Measurements from ENCODE around the gene PAPPA2.

Gene PAPPA2

DNA sequence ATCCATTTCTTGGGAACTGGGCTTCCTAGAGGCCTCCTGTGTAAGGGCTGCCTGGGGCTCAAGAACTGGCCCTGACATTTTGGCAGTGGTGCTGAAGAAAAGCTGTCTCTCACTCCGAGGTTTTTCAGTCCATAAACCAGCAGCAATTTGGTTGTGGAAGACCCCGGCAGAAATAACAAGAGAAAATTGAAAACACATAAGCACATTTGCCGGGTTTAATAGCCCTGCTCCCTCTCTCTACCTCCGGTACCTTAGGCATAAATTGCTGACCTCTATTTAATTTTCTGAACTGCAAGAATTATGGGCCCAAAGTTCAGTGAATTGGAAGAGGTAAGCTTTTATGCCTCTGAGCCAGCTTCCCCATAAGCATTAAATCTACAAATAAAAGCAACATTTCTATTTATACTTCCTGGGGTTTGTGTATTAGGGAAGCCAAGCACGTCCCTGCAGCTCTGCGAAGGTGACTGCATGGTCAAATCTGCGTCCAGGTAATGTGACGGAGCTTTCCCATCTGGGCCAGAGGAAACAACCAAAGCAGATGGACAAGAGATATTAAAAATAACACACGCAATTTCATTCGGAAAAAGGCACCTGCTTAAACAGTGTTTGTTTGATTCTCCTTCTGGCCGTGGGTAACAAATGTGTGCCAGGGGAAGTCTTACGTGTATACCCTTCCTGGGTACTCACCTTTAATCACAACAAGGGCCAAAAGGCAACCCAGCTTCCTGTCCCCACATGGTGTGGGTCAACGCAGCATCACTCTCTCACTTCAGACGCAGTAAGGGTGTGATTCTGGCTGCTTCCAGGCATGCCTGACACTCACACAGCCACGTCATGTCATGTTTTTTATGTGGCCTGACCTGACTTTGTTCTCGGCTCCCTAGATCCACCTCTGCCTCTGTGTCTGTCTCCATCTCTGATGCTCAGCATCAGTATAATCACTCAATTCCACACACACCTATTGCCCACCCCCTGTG is 69.2 kb downstream of the PAPPA2 start:
- TF ChIP-seq, protein P1, sequence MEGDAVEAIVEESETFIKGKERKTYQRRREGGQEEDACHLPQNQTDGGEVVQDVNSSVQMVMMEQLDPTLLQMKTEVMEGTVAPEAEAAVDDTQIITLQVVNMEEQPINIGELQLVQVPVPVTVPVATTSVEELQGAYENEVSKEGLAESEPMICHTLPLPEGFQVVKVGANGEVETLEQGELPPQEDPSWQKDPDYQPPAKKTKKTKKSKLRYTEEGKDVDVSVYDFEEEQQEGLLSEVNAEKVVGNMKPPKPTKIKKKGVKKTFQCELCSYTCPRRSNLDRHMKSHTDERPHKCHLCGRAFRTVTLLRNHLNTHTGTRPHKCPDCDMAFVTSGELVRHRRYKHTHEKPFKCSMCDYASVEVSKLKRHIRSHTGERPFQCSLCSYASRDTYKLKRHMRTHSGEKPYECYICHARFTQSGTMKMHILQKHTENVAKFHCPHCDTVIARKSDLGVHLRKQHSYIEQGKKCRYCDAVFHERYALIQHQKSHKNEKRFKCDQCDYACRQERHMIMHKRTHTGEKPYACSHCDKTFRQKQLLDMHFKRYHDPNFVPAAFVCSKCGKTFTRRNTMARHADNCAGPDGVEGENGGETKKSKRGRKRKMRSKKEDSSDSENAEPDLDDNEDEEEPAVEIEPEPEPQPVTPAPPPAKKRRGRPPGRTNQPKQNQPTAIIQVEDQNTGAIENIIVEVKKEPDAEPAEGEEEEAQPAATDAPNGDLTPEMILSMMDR (IDR thresholded peaks at IDR 0.05; ENCODE audit: low read length): no peak
- TF ChIP-seq EZH2phosphoT487 (IDR thresholded peaks at IDR 0.05; ENCODE audit: low read length): no peak
- no peak for TF ChIP-seq EZH2 (optimal IDR thresholded peaks at IDR 0.05; ENCODE audit: low read depth, low read length)
- H3K79me2 ChIP-seq (ENCODE audit: low read length): no peaks in the 10 kb centered on the region
- H3K9ac ChIP-seq (ENCODE audit: low read length): no peak overlapping the region
- H3K9me3 ChIP-seq (replicated peaks; ENCODE audit: insufficient read depth, low read length): no peaks in the 10 kb centered on the region
- no peak overlapping the region for H2AFZ ChIP-seq (ENCODE audit: low read length)
- no peak for DNase-seq
- H4K20me1 ChIP-seq (ENCODE audit: insufficient read depth, low read length): no peaks in the 10 kb centered on the region
- H3K36me3 ChIP-seq (replicated peaks; ENCODE audit: insufficient read depth, low read length): no peaks in the 10 kb centered on the region
- H3K4me3 ChIP-seq (ENCODE audit: low read length): no peak overlapping the region
- H3K27ac ChIP-seq (ENCODE audit: low read length): no peak overlapping the region
- no peaks in the 10 kb centered on the region for H3K27me3 ChIP-seq (replicated peaks; ENCODE audit: insufficient read depth, low read length)
- no peaks in the 10 kb centered on the region for H3K9me2 ChIP-seq (replicated peaks; ENCODE audit: insufficient read depth, low read length)
- no peaks in the 10 kb centered on the region for H3K4me1 ChIP-seq (ENCODE audit: low read length)
- H3F3A ChIP-seq (ENCODE audit: insufficient read depth, low read length): no peaks in the 10 kb centered on the region
- no peak overlapping the region for H3K4me2 ChIP-seq (ENCODE audit: low read depth, low read length)

DNA sequence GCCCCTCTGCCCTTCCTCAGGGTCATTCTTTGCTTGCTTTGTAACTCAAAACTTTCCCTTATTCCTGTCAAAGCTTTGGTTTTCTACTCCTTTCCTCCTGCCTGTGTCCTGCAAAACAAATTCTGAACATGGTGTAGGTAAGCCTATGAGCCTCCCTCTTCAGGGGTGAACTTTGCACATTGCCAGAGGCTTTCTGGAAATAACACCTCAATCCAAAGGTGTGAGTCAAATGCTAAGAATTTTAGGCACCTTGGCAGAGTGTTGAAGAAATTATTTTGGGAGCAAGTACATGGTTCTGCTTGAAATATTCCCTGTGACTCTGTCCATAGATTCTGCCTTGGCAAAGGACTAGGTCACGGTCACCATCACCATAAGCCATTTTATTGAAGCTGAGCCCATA is 70.0 kb downstream of the PAPPA2 start:
- H3K27ac ChIP-seq (ENCODE audit: low read length): no peak overlapping the region
- H4K20me1 ChIP-seq (ENCODE audit: insufficient read depth, low read length): no peaks in the 10 kb centered on the region
- H3K4me2 ChIP-seq (ENCODE audit: low read depth, low read length): no peak overlapping the region
- TF ChIP-seq EZH2phosphoT487 (IDR thresholded peaks at IDR 0.05; ENCODE audit: low read length) (no peak), EZH2 (optimal IDR thresholded peaks at IDR 0.05; ENCODE audit: low read depth, low read length) (no peak)
- TF ChIP-seq, protein P1 (IDR thresholded peaks at IDR 0.05; ENCODE audit: low read length): no peak
- no peaks in the 10 kb centered on the region for H3K79me2 ChIP-seq (ENCODE audit: low read length)
- H3K4me3 ChIP-seq (ENCODE audit: low read length): no peak overlapping the region
- H2AFZ ChIP-seq (ENCODE audit: low read length): no peak overlapping the region
- H3K9me3 ChIP-seq (replicated peaks; ENCODE audit: insufficient read depth, low read length): no peaks in the 10 kb centered on the region
- no peaks in the 10 kb centered on the region for H3K9me2 ChIP-seq (replicated peaks; ENCODE audit: insufficient read depth, low read length)
- no peak for DNase-seq
- H3K27me3 ChIP-seq (replicated peaks; ENCODE audit: insufficient read depth, low read length): no peaks in the 10 kb centered on the region
- H3K9ac ChIP-seq (ENCODE audit: low read length): no peak overlapping the region
- H3K36me3 ChIP-seq (replicated peaks; ENCODE audit: insufficient read depth, low read length): no peaks in the 10 kb centered on the region
- H3K4me1 ChIP-seq (ENCODE audit: low read length): no peaks in the 10 kb centered on the region
- H3F3A ChIP-seq (ENCODE audit: insufficient read depth, low read length): no peaks in the 10 kb centered on the region

DNA sequence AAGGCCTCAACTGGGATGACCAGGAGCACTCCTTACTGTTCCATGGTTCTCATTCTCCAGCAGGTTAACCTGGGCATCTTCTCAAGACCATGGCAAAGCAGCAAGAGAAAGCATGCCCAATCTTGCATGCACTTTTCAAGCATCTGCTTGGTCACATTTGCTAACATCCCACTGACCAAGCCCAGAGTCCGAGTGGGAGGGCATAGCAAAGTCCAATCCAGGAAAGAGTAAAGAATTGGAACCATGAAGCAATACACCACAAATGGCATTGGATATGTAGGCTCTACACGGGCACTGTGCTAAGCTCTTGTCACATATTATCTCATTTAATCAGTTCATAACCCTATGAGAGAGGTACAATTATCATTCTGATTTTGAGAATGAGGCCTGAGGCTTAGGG is 73.6 kb downstream of the PAPPA2 start:
- Histone ChIP-seq H2AFZ (ENCODE audit: low read length) (no peak overlapping the region), H3K9ac (ENCODE audit: low read length) (no peak overlapping the region), H3K27me3 (replicated peaks; ENCODE audit: insufficient read depth, low read length) (no peaks in the 10 kb centered on the region), H3F3A (ENCODE audit: insufficient read depth, low read length) (no peaks in the 10 kb centered on the region), H3K27ac (ENCODE audit: low read length) (no peak overlapping the region), H3K9me3 (replicated peaks; ENCODE audit: insufficient read depth, low read length) (no peaks in the 10 kb centered on the region), H4K20me1 (ENCODE audit: insufficient read depth, low read length) (no peaks in the 10 kb centered on the region), H3K4me2 (ENCODE audit: low read depth, low read length) (no peak overlapping the region), H3K9me2 (replicated peaks; ENCODE audit: insufficient read depth, low read length) (no peaks in the 10 kb centered on the region), H3K4me3 (ENCODE audit: low read length) (no peak overlapping the region), H3K4me1 (ENCODE audit: low read length) (no peaks in the 10 kb centered on the region), H3K79me2 (ENCODE audit: low read length) (no peaks in the 10 kb centered on the region), H3K36me3 (replicated peaks; ENCODE audit: insufficient read depth, low read length) (no peaks in the 10 kb centered on the region)
- no peak for DNase-seq
- TF ChIP-seq EZH2phosphoT487 (IDR thresholded peaks at IDR 0.05; ENCODE audit: low read length): no peak
- TF ChIP-seq EZH2 (optimal IDR thresholded peaks at IDR 0.05; ENCODE audit: low read depth, low read length): no peak
- TF ChIP-seq, protein P1 (IDR thresholded peaks at IDR 0.05; ENCODE audit: low read length): no peak

All from MM.1S (cell line).